ENCODE results near the gene CDK5RAP1.

The CDK5RAP1 gene

GRCh38 chr20:33400812-33401183, 521 bp downstream of the CDK5RAP1 start (continued):
- TF ChIP-seq, protein P1, sequence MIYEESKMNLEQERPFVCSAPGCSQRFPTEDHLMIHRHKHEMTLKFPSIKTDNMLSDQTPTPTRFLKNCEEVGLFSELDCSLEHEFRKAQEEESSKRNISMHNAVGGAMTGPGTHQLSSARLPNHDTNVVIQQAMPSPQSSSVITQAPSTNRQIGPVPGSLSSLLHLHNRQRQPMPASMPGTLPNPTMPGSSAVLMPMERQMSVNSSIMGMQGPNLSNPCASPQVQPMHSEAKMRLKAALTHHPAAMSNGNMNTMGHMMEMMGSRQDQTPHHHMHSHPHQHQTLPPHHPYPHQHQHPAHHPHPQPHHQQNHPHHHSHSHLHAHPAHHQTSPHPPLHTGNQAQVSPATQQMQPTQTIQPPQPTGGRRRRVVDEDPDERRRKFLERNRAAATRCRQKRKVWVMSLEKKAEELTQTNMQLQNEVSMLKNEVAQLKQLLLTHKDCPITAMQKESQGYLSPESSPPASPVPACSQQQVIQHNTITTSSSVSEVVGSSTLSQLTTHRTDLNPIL (CRISPR knock-in tag; IDR thresholded peaks at IDR 0.05; ENCODE audit: low read depth) = no peak
- TF ChIP-seq SNAI2 (CRISPR knock-in tag; IDR thresholded peaks at IDR 0.05) (no peak), ZFP30 (CRISPR knock-in tag; IDR thresholded peaks at IDR 0.05) (no peak), PPARA (CRISPR knock-in tag; IDR thresholded peaks at IDR 0.05; ENCODE audit: borderline replicate concordance) (no peak), ZFP3 (CRISPR knock-in tag; IDR thresholded peaks at IDR 0.05) (no peak), ZNF565 (CRISPR knock-in tag; conservative IDR thresholded peaks at IDR 0.05; ENCODE audit: low read depth) (no peak), ZNF70 (CRISPR knock-in tag; IDR thresholded peaks at IDR 0.05) (no peak), CSDC2 (CRISPR knock-in tag; IDR thresholded peaks at IDR 0.05) (no peak), ARNTL (CRISPR knock-in tag; IDR thresholded peaks at IDR 0.05; ENCODE audit: borderline replicate concordance, low read depth) (no peak)

- no peak for ATAC-seq
- TF ChIP-seq ARNTL (CRISPR knock-in tag; IDR thresholded peaks at IDR 0.05; ENCODE audit: borderline replicate concordance, low read depth) (no peak), POU6F1 (CRISPR knock-in tag; IDR thresholded peaks at IDR 0.05; ENCODE audit: borderline replicate concordance, low read depth) (no peak), OSR1 (CRISPR knock-in tag; IDR thresholded peaks at IDR 0.05) (no peak), TOX (CRISPR knock-in tag; IDR thresholded peaks at IDR 0.05; ENCODE audit: borderline replicate concordance) (no peak), RARB (CRISPR knock-in tag; IDR thresholded peaks at IDR 0.05) (no peak), ZFP30 (CRISPR knock-in tag; IDR thresholded peaks at IDR 0.05) (no peak), ZFP3 (CRISPR knock-in tag; IDR thresholded peaks at IDR 0.05) (no peak), ZC3H10 (CRISPR knock-in tag; IDR thresholded peaks at IDR 0.05) (no peak), CSRNP3 (CRISPR knock-in tag; IDR thresholded peaks at IDR 0.05) (no peak), ZNF70 (CRISPR knock-in tag; IDR thresholded peaks at IDR 0.05) (no peak), ISL1 (CRISPR knock-in tag; IDR thresholded peaks at IDR 0.05) (no peak), TCF4 (CRISPR knock-in tag; IDR thresholded peaks at IDR 0.05; ENCODE audit: borderline replicate concordance) (no peak), CSDC2 (CRISPR knock-in tag; IDR thresholded peaks at IDR 0.05) (no peak)
- TF ChIP-seq, protein P1 (CRISPR knock-in tag; IDR thresholded peaks at IDR 0.05; ENCODE audit: low read depth) = no peak
- TF ChIP-seq, protein P2, sequence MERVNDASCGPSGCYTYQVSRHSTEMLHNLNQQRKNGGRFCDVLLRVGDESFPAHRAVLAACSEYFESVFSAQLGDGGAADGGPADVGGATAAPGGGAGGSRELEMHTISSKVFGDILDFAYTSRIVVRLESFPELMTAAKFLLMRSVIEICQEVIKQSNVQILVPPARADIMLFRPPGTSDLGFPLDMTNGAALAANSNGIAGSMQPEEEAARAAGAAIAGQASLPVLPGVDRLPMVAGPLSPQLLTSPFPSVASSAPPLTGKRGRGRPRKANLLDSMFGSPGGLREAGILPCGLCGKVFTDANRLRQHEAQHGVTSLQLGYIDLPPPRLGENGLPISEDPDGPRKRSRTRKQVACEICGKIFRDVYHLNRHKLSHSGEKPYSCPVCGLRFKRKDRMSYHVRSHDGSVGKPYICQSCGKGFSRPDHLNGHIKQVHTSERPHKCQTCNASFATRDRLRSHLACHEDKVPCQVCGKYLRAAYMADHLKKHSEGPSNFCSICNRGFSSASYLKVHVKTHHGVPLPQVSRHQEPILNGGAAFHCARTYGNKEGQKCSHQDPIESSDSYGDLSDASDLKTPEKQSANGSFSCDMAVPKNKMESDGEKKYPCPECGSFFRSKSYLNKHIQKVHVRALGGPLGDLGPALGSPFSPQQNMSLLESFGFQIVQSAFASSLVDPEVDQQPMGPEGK (CRISPR knock-in tag; IDR thresholded peaks at IDR 0.05; ENCODE audit: borderline replicate concordance) = no peak
Observed at GRCh38 chr20:33399924-33400323, 1.4 kb downstream of the CDK5RAP1 start.

- no peak for TF ChIP-seq GLIS3 (CRISPR knock-in tag; IDR thresholded peaks at IDR 0.05)
- no peak for TF ChIP-seq ISL1 (CRISPR knock-in tag; IDR thresholded peaks at IDR 0.05)
- TF ChIP-seq ZC3H10 (CRISPR knock-in tag; IDR thresholded peaks at IDR 0.05) = no peak
- TF ChIP-seq OSR1 (CRISPR knock-in tag; IDR thresholded peaks at IDR 0.05) = no peak
- no peak for TF ChIP-seq ARNTL (CRISPR knock-in tag; IDR thresholded peaks at IDR 0.05; ENCODE audit: borderline replicate concordance, low read depth)
- no peak for TF ChIP-seq ZNF70 (CRISPR knock-in tag; IDR thresholded peaks at IDR 0.05)
- TF ChIP-seq RARB (CRISPR knock-in tag; IDR thresholded peaks at IDR 0.05) = no peak
- TF ChIP-seq ESRRG (CRISPR knock-in tag; IDR thresholded peaks at IDR 0.05) = no peak
- TF ChIP-seq, protein P2 (CRISPR knock-in tag; IDR thresholded peaks at IDR 0.05; ENCODE audit: borderline replicate concordance) = no peak
- no peak for TF ChIP-seq ZFP30 (CRISPR knock-in tag; IDR thresholded peaks at IDR 0.05)
- ATAC-seq = no peak
Observed at GRCh38 chr20:33394718-33395117, 6.6 kb downstream of the CDK5RAP1 start.
